ENCODE data around the gene YDJC. TPM values are rescaled to one million over a fixed set of nuclear protein-coding genes. Genes with fewer than 3 reads are reported as not detected.

The YDJC gene
- polyA plus RNA-seq, 3 donors = 6.1 to 34.7 (median 12.2) TPM

DNA sequence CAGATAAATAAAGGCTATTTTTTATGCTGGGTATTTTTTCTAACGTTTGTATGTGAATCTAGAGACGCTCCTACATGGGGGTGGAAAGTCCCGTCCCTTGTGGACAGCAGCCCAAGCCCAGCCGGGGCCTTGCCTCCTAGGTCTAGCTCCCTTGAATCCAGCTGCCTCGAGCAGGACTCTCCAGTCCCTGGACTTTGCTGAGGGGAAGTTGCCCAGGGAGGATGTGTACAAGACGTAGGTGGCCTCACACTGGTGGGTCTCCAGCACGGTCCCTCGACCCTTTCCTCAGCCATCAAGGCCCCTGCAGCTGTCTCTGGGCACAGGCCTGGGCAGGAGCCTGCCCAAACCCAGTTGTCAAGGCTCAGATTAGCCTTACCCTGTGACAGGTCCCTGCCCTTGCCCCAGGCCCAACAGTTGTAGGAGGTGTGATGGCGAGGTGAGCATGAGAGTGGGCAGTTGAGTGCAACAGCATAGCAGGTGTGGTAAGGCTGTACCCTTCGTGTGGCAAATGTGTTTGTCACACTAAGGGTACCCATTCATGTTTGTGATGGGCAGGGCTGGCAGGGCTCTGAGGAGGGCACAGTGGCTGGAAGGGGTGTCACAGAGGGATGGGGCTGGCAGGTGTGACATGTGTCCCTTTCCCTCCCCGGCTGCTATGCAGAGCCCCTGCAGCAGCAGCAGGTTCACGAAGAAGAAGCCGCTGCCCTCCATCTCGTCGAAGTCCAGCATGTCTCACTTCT lies 6.1 kb upstream of the YDJC start:
- 82 to 86% (median 83%) methylated on average over 15 of the region's 15 CpGs for WGBS, 3 donors
- no peak overlapping the region for H3K27ac ChIP-seq (ENCODE audit: low read depth, low read length)

DNA sequence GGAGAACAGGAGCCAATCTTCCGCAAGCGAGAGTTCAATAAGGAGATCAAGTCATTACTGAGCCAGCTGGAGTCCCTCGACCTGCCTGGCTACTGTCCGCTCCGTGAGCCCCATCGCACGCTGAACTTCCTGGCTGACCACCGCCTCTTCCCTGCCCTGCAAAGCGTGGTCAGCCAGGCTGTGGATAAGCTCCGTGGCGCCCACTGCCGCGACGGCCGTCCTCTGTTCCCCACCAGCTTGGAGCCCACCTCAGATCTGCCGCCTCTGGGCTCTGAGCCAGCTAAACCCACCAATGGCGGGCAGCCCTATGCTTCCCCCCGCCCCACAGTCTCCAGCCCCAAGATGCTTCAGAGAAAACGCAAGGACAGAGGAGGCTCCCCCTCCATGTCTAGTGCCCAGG lies 5.0 kb upstream of the YDJC start:
- WGBS, 3 donors = 83 to 86% (median 84%) methylated on average over 19 of the region's 19 CpGs
- no peak overlapping the region for H3K27ac ChIP-seq (ENCODE audit: low read depth, low read length)

DNA sequence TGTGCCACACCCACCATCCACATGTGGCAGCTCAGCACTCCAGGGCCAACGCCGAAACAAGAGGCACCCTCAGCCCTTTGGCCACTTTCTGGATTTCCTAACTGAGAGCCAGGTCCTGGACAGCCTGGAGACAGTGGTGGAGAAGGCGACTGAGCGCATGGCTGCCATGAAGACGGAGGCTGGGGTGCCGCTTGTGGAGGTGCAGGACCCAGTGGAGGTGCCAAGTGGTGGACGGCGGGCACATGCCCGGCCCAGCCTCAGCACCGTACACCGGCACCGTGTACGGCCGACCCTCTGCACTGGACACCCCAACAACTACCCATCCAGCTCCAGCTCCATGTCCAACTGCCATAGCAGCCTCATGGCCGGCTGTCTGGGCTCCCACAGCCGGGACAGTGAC lies 4.3 kb upstream of the YDJC start:
- 97% methylated on average over 15 to 16 of the region's 16 CpGs for WGBS, 3 donors
- H3K27ac ChIP-seq (ENCODE audit: low read depth, low read length) = no peak overlapping the region

DNA sequence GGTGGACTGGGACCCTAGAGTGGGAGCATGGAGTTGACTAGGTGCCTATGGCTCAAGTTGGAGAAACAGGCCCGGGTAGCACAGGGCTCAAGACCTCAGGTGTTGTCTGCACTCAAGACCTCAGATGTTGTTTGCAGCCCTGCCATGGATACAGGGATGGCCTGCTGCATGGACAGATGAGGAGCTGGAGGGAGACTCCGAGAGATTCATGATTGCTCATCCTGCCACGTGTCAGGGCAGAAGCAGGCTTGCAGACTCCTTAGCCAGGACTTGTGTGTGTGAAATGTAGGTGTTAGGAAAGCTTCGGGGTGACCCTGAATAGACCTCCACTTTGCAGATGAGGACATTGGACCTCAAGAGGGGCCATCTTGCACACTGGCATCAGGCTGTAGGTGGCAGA lies 3.7 kb upstream of the YDJC start:
- 92 to 98% (median 95%) methylated on average over 4 of the region's 4 CpGs for WGBS, 3 donors
- H3K27ac ChIP-seq (ENCODE audit: low read depth, low read length) = no peak overlapping the region

DNA sequence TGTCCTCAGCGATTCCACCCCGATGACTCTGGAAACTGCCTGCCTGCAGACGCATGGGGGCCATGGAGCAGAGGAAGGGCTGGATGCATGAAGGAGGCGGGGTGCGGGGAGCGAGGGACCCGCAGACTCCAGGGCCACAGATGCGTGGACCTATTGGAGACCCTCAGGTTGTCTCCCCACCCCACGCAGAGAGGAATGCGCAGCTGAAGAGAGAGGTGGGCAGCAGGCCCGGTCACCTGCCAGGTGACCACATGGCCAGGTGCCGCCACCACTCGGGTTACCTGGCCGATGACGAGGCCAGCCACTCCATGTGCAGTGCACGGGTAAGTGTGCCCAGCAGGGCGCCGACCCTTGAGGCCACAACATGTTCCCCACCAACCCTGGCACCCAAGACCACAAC lies 3.1 kb upstream of the YDJC start:
- 83 to 98% (median 96%) methylated on average over 18 of the region's 18 CpGs for WGBS, 3 donors
- H3K27ac ChIP-seq (ENCODE audit: low read depth, low read length) = no peak overlapping the region

DNA sequence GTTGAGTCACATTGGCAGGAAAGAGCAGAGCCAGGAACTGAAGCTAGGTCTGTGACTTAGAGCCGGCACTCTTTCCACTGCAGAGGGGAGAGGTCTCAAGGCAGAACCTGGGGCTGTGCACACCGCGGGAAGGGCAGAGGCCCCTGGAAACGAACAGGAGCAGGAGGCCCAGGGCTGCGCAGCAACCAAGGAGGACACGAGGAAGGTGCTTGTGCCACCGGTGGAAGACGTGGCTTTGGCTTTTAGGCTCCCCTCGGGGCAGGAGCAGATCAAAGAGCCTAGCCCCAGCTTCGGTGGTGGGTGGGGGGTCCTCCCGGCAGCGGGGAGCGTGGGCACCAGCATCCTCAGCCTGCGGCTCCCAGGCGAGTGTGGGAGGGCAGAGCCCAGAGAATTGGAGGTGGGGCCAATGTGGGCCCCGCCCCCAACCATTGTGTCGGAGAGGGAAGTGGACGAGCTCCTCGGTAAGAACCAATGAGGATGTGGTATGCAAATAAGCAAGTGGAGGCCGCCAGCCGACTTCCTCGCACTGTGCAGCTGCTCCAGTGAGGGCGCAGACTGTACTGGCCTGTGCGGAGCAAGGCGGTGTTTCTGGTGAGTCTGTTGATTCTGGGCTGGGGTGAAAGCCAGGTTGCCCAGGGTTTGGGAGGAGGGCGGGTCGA lies 2.5 kb upstream of the YDJC start, which contains the start of gene CCDC116:
TSS of gene CCDC116 (plus strand) at position 524 of the 659 bp plus-strand sequence. CDS start 422 bp downstream, outside the sequence.
- 49 to 85% (median 78%) methylated on average over 25 to 27 of the region's 27 CpGs for WGBS, 3 donors
- no peak within 1 kb of the TSS for H3K27ac ChIP-seq (ENCODE audit: low read depth, low read length)

DNA sequence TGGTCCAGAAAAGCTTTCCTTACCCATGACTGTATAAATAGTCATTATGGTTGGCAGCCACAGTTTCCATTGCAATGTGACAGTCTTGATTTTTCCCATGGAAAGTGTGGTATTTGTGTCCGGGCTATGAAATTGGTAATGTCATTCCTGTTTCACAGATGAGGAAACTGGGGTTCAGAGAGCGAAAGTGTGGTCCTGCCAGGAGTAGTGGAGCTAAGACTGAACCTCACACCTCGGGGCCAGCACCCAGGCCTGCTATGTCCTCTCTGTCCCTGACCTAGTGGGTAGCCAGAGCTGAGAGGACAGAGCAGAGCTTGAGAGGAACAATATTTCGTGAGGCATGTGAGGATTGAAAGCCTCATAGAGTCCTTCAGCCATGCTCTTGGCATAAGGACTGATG lies 1.2 kb upstream of the YDJC start:
- H3K27ac ChIP-seq (ENCODE audit: low read depth, low read length) = no peak overlapping the region
- WGBS, 3 donors = 88 to 94% (median 89%) methylated on average over 4 of the region's 4 CpGs

DNA sequence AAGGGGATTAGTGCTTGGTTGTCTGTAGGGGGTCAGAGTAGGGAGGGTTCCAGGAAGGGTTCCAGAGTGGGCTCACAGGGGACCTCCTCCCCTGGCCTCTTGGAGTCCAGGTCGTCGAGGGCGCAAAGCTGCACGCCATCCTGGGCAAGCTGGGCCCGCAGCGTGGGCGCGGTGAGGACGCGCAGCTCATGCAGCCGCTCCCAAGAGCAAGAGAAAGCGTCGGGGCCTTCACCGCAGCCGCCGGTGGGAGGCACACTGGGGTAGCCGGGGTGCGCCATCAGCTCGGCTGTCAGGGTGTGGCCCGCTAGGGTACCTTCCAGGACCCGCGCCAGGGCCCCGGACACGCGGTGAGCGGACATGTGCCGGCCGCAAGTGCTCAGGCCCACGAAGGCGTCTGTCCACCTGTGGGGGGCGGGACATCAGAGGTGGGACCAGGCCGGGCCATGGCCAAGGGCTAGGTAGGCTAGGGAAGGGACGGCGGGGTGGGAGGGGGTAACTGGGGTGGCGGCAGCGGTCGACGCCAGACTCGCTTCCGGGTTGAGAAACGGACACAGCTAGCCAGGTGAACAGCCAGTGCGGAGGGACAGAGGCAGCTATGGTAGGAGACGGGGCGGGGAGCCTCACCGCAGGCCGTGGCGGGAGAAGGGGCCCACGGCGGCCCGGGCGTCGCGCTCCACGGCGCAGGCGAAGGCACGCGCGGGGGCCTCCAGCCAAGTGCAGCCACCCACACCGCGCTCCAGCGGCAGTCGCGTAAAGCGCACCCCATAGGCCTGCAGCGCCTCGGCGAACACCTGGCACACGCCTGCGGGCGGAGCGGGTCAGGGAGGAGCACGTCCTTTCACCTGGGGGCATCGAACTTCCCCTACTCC lies 1.2 kb downstream of the YDJC start:
- WGBS, 3 donors = 70 to 79% (median 78%) methylated on average over 54 to 74 of the region's 74 CpGs
- no peak overlapping the region for H3K27ac ChIP-seq (ENCODE audit: low read depth, low read length)

DNA sequence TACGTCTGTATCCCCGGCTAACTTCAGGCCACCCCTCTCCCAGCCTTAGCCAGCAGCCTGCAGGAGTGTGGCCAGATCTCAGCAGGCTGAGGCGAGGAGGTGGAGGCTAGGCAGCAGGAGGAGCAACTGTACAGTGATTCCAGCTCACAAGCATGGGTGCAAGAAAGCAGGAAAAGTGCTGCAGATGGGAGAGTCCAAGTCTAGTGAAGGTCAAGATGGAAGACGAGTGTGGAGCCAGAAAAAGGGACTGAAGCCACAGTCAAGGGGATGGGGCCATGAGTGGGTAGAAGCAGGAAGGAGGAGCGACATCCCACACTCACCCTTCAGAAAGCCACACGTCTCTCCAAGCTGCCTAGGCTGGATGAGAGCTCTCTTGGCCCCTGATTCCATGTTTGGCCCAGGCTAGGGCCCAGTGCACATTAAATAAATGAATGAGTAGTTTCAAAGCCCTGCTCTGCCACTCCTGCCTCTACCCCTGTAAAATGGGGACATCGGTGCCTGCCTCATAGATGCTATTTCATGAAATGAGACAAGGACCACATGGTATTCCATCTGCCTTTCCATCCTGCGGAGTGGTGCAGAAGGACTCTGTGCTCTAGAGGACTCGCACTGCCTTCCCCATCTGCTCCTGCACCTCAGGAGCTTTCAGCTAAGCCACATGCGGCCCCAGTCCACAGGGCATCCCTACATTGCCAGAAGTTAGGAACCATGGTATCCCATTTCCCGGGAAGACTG lies 2.9 kb downstream of the YDJC start:
- H3K27ac ChIP-seq (ENCODE audit: low read depth, low read length) = no peak overlapping the region
- WGBS, 3 donors = 74 to 85% (median 80%) methylated on average over 11 of the region's 11 CpGs

DNA sequence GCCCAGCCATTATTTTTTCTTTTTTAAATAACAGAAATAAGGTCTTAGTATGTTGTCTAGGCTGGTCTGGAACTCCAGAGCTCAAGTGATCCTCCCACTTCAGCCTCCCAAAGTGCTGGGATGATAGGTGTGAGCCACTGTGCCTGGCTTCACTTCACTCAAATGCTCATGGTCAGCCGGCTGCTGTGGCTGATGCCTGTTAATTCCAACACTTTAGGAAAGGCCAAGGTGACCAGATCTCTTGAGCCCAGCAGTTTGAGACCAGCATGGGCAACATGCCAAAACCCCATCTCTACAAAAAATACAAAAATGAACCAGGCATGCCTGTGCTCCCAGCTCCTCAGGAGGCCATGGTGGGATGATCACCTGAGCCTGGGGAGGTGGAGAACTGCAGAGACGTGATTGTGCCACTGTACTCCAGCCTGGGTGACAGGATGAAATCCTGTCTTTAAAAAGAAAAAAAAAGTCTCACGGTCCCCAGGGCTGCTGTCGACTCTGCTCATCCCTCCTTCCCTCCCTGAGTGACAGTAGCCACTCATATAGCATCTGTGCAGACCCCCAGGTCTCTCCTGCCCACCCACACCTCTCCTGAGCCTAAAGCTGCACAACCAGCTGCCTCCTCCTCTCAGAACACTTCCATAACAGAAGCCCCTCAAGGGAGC lies 3.6 kb downstream of the YDJC start:
- 67 to 70% (median 69%) methylated on average over 4 of the region's 4 CpGs for WGBS, 3 donors
- no peak overlapping the region for H3K27ac ChIP-seq (ENCODE audit: low read depth, low read length)

DNA sequence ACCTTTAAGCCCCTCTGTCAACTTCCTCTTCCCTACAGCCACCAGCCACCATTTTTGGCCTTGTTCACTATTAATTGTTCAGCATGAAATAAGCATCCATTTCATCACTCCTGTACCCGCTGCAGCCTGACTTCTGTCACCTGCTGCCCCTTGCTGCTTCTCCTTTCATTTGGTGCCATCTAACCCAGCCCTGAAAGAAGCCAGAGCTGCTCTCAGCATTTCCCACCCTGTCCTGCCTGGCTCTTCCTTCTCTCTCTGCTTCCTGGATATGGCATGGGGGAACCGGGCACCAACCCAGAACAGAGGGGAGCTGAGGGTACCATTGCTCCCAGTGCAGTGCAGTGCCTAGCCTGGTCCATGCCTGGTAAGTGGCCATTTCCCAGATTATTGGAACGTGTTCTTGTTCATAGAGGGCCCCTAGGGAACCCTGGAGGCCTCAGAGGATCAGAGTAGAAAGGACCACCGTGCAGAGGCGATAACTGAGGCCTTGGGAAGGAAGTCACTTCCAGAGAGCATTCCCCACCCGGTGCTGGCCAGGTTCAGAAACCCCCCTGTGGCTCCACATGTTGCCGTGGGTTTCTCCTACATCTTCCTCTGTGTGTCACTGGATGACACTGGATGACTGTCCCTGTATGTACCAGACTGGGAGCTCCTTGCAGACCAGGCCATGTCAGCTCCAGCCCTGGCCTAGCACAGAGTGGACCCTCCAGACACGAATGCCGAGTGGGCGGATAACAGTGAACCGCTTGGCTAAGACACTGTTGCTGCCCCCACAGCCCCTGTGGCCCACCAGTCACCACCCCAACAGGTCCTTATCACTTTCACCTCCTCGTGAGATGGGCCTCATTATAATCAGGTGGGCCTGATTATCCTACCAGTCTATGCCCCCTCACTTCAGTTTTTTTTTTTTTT lies 4.7 kb downstream of the YDJC start:
- no peak overlapping the region for H3K27ac ChIP-seq (ENCODE audit: low read depth, low read length)
- 77 to 83% (median 78%) methylated on average over 12 of the region's 12 CpGs for WGBS, 3 donors

DNA sequence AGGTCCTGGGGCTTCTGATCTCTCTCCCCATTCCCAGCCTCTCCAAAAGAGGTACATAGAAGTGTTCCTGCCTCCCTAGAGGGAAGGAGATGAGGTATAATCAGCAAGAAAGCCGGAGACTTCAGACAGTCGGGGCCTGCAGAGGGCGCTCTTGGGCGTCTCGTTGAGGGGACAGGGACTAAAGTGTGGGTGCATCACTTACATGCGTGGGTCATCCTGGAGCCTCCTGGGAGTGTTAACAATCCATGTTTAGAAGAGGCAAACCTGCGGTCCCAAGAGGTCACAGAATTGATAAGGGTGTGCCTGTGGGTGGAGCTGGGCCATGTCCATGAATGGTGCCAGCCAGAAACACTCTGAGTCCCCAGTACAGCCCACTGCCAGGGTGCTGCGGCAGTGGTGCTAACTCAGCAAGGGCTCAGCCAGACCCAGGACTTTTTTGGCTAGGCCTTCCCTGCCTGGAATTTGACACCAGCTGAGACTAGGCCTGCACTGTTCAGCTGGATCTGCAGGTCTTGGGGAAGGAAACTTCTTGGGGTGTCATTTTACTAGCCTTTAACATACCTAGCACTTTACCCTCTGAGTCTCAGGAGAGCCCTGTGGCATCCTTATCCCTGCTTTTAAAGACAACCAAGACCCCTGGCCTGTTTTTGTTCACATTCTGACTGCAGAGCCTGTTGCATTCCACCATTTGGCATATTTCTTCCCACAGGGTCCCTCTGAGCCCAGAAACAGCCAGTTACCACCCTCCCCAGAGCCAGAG lies 5.5 kb downstream of the YDJC start:
- H3K27ac ChIP-seq (ENCODE audit: low read depth, low read length) = no peak overlapping the region
- WGBS, 3 donors = 48 to 75% (median 71%) methylated on average over 8 of the region's 8 CpGs

DNA sequence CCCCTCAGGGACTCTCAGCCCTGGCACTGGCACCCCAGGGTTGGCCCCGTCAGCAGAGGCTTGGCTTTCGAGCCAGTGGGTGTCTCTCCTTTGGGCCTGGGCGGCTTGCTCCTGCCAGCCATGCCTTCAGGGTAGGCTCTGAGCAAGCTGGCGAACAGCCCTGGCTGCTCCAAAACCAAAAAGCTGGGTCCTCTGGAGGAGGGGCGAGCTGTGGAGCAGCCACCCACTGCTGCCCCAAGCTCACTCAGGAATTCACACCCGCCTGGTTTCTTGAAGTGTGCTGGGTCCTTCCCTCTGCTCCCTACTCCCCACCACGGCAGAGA lies 6.2 kb downstream of the YDJC start:
- 83 to 87% (median 84%) methylated on average over 7 of the region's 7 CpGs for WGBS, 3 donors
- H3K27ac ChIP-seq (ENCODE audit: low read depth, low read length) = no peak overlapping the region

DNA sequence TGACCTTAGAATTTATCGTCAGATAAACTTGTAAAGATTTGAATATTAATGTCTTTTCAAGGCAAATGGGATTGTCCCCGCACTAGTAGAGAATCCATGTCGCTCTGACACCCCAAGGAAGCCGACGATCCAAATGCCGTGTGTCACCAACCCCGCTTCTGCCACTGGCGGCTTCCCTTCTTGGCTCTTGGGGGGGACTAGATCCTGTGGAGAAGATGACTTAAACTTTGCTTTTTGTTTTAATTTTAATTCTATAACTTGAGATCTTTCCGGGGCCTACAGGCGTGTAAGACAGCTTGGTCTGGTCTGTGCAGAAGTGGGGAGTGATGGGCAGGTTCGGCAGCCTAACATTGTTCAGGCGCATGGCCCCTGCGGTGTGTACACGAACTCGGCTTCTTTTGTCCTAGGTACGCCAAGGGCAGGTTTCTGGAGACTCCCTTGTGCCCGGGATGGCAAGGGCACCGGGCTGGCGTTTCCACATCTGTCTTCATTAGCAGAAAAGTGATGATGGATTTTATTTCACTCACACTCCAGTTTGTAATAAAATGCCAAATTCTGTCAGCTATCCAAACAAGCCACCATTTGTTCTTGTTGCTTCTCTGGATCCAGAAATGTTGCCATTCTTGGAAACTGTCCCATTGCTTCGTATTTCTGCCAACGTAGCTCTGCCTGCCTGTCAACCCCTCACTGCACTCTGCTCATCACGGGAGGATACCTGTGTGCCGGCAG lies 6.7 kb downstream of the YDJC start:
- H3K27ac ChIP-seq (ENCODE audit: low read depth, low read length) = no peak overlapping the region
- 86 to 90% (median 90%) methylated on average over 23 of the region's 23 CpGs for WGBS, 3 donors

DNA sequence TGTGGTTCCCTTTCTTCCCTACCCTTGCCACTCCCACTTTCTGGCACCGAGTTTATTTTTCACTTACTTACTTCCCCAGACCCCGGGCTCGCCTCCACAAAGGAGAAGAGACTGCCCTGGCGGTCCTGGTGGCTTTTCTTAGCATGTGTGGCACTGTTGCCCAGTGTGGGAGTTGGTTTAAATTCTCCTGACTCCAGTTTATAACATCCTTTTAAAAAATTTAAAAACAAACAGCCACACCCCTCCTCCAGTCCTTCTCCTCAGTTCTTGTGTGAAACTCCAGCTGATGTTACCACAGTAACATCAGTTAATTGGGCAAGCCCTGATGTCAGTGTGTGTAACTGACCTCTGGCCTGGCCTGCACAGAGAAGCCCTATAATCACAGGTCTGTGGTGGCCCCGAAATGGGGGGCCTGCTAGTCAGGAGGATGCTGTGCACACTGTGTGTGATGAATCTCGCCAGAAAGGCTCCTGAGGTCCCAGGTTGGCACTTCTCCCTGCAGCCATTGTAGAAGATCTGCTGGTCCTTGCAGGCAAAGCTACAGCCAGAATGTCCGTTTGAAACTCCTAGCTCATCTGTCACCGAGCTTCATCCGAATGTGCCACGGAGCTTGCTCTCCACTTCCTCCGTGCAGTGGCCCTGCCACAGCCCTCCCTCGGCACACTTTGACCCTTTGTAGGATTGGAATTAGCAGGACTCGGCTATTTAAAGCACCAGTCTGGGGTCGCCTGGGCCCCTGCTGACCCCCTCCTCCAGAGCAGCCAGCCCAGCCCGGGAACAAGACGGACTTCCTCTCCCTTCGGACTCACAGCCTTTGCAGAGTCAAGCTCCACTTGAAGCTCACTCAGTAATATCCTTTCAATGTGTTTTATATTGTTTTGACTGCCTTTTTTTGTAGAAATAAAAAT lies 7.6 kb downstream of the YDJC start:
- 50 to 76% (median 59%) methylated on average over 17 of the region's 17 CpGs for WGBS, 3 donors
- no peak overlapping the region for H3K27ac ChIP-seq (ENCODE audit: low read depth, low read length)

All from adipose tissue (tissue), 3 donors.